Heart right ventricle (tissue), 16 donors: ENCODE data around the gene GFPT2. TPM values are rescaled to one million over a fixed set of nuclear protein-coding genes. Genes with fewer than 3 reads are reported as not detected.

Source experiments
- ATAC-seq, 8 donors: fragments of 200-7000 bp; cut with Tn5 transposase; one replicate each; pipeline ENCODE4 v1.9.1; 2020; ENCODE audit warnings: mild to moderate bottlenecking in 8 of 8, moderate library complexity in 8 of 8, moderate number of reproducible peaks in 1 of 8
- DNase-seq, 2 donors: peaks; one replicate each; pipeline ENCODE4 v3.0.0-alpha.2; 2020
- H3K27ac ChIP-seq, 10 donors: fragments of 200-600 bp; sonication (generic) in 2 of 10; one replicate each; pipeline versions ENCODE4 v1.5.0 to v1.8.0; 2020 to 2022; ENCODE audit warnings: mild to moderate bottlenecking in 3 of 10
- H3K27me3 ChIP-seq, 7 donors: fragments of 200-600 bp; one replicate each; pipeline ENCODE4 v1.8.0; 2021 to 2022; ENCODE audit warnings: mild to moderate bottlenecking in 2 of 7
- H3K36me3 ChIP-seq, 9 donors: fragments of 200-600 bp; sonication (generic) in 1 of 9; one replicate each; pipeline versions ENCODE4 v1.5.0 to v1.8.0; 2020 to 2022; ENCODE audit warnings: mild to moderate bottlenecking in 2 of 9
- H3K4me1 ChIP-seq, 9 donors: fragments of 200-600 bp; sonication (generic) in 1 of 9; one replicate each; pipeline versions ENCODE4 v1.5.0 to v1.8.0; 2020 to 2022; ENCODE audit warnings: mild to moderate bottlenecking in 4 of 9
- H3K4me3 ChIP-seq, 10 donors: fragments of 200-600 bp; sonication (generic) in 2 of 10; one replicate each; pipeline versions ENCODE4 v1.5.0 to v1.8.0; 2020 to 2022; ENCODE audit warnings: mild to moderate bottlenecking in 7 of 10, moderate library complexity in 2 of 10
- H3K9me3 ChIP-seq, 11 donors: fragments of 200-600 bp in 10 of 11; sonication (generic) in 2 of 11; one replicate each; pipeline versions ENCODE4 v1.5.0 to v1.8.0; 2013 to 2022; ENCODE audit warnings: mild to moderate bottlenecking in 2 of 11, control low read depth in 1 of 11, moderate library complexity in 1 of 11
- WGBS, 2 donors: extraction: QIAGEN DNeasy Blood & Tissue Kit; methylation state at CpG; one replicate each; pipeline ENCODE4 v1.1.7; 2013; ENCODE audit warnings: inconsistent platforms in 1 of 2; 5-methylcytosine and 5-hydroxymethylcytosine counted together
- intact Hi-C, 10 donors: fragments of 100-400 bp; cut with DNase I; formaldehyde crosslinking; loops; one replicate each; pipeline versions ENCODE4 v1.11.1 to v1.14.2; 2022
- polyA plus RNA-seq, 2 donors: library from polyadenylated mRNA; stranded (reverse); fragments of 200-250 nt; gene quantifications; one replicate each; pipeline ENCODE4 v1.2.3, GENCODE V29; 2013
- total RNA-seq, 10 donors: library from RNA; stranded (reverse); fragmentation: NEBNext Ultra II Directional in 3 of 10; extraction: Animal tissue kit (Norgen Biotek cat#: 25700) in 3 of 10; gene quantifications; one replicate each; pipeline versions ENCODE4 v1.2.1 to v1.2.4, GENCODE V29; 2021 to 2023
- TF ChIP-seq, protein P1 (sequence below), 9 donors: fragments of 200-600 bp; sonication (generic) in 2 of 9; IDR thresholded peaks; one replicate each; pipeline versions ENCODE4 v1.5.0 to v1.8.0; 2021 to 2022; ENCODE audit warnings: antibody characterized with exemption in 9 of 9, mild to moderate bottlenecking in 5 of 9, moderate library complexity in 1 of 9
- donor health status: Arrhythmogenic right ventricular cardiomyopathy.
- donor health status: ischemic (EF 13 %, LVEDD 7.1; RV severe dilation, severe dysfunction).
- donor health status: healthy with polysubstance abuse.
- donor health status: DM: no; HTN: yes; CAD: no.
- donor health status: DM: no; HTN: no; CAD: no.
- donor health status: ischemic (EF 25% LVEDD 6.9; RV normal size, moderate dysfunction).
- donor health status: ischemic (EF 25% LVEDD 5.7; RV mildly dilated, moderate dysfunction).
- donor health status: healthy.
- donor health status: DM: yes; HTN: yes; CAD: no.
- donor health status: Ischemic cardiomyopathy.
- donor health status: ischemic (EF 35%, LVEDD 5.7; RV mildly dilated, moderate dysfunction).
- donor health status: nonischemic (EF 11% LVEDD 7.7; RV severe dilation, severe dysfunction).
- donor health status: DM: yes; HTN: yes; CAD: no.
- donor health status: PGD.
- donor health status: ischemic (EF 29% LVEDD 5.4; RV normal size, mild dysfunction).
- donor health status: nonischemic (EF 23%, LVEDD 6.1; RV moderate dilation, normal function).

The GFPT2 gene
- total and polyA plus RNA-seq, 12 donors = 2.5 to 19.4 (median 6.9) TPM

DNA sequence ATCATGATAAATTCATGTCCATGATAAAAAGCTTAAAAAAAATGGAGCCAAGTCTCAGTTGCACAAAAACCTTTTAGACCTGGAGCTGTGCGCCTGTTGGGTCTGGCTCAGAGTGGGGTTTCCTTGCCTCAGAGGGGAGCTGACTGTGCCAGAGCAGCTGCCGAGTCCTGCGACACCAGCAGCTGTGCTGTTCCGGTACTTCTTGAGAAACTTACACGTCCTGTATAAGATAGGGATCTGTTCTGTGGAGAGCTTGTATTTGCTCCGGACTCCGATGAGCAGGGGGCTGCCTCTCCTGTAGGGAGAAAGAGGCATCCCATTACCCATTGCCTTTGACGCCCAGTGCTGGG is 28.6 kb downstream of the GFPT2 start:
- 77 to 79% methylated on average over 8 of the region's 8 CpGs for WGBS, 2 donors
- H3K9me3 ChIP-seq = no peaks in the 10 kb centered on the region
- ATAC-seq = peak in 2 of 8 donors; percentile 39 to 42

DNA sequence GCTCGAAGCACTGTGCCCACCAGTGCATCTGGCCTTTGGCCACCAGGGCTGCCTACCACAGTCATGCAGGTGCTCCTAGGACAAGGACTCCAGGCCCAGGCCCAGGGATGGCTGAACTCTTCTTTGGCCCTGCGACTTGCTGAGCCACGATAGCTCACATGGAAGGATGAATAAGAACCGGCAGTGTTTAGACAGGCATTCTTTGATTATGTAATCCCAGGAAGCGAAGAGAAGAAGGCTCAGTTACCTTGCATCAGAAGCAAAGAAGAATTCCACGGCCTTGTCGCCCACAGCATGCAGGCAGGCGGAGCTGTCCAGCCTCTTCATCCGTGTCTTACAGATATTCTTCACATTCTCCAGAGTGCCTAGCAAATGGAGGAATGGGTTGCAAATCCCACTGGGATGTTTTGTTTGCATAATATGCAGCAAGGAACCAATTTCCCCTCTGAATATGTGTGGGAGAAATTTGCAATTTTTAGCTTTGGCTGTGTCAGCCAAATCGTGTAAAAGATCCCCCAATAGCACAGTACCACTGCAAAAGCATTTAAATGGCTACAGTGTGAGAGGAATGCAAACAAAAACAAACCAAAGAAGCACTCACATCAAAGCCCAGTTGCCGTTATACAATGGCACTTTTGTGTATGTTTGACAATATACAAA is 29.1 kb downstream of the GFPT2 start:
- no peak overlapping the region for H3K27ac ChIP-seq
- TF ChIP-seq, protein P1, sequence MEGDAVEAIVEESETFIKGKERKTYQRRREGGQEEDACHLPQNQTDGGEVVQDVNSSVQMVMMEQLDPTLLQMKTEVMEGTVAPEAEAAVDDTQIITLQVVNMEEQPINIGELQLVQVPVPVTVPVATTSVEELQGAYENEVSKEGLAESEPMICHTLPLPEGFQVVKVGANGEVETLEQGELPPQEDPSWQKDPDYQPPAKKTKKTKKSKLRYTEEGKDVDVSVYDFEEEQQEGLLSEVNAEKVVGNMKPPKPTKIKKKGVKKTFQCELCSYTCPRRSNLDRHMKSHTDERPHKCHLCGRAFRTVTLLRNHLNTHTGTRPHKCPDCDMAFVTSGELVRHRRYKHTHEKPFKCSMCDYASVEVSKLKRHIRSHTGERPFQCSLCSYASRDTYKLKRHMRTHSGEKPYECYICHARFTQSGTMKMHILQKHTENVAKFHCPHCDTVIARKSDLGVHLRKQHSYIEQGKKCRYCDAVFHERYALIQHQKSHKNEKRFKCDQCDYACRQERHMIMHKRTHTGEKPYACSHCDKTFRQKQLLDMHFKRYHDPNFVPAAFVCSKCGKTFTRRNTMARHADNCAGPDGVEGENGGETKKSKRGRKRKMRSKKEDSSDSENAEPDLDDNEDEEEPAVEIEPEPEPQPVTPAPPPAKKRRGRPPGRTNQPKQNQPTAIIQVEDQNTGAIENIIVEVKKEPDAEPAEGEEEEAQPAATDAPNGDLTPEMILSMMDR (IDR thresholded peaks at IDR 0.05) = no peak
- no peak overlapping the region for H3K4me3 ChIP-seq
- ATAC-seq = no peak
- no peak for DNase-seq
- H3K27me3 ChIP-seq = no peaks in the 10 kb centered on the region
- H3K36me3 ChIP-seq = peaks cover 0 to 31% (median 0%) of the 10 kb centered on the region in 9 donors
- intact Hi-C loops = loop anchor here in 2 of 10 donors (10.0 kb wide), 1 partner anchor 199 kb away; no protein-coding TSS in a partner anchor
- 70 to 72% methylated on average over 11 of the region's 11 CpGs for WGBS, 2 donors
- no peaks in the 10 kb centered on the region for H3K4me1 ChIP-seq
- no peaks in the 10 kb centered on the region for H3K9me3 ChIP-seq

More for the DNA sequence above, 28.6 kb downstream of the GFPT2 start:
- Histone ChIP-seq H3K36me3 (peaks cover 0 to 36% (median 0%) of the 10 kb centered on the region in 9 donors), H3K27me3 (no peaks in the 10 kb centered on the region), H3K27ac (no peak overlapping the region), H3K4me1 (peaks cover 0 to 1% (median 0%) of the 10 kb centered on the region in 9 donors), H3K4me3 (no peak overlapping the region)
- no peak for DNase-seq
- intact Hi-C loops = loop anchor here in 2 of 10 donors (10.0 kb wide), 1 partner anchor 200 kb away; no protein-coding TSS in a partner anchor
- TF ChIP-seq, protein P1 (IDR thresholded peaks at IDR 0.05) = no peak

DNA sequence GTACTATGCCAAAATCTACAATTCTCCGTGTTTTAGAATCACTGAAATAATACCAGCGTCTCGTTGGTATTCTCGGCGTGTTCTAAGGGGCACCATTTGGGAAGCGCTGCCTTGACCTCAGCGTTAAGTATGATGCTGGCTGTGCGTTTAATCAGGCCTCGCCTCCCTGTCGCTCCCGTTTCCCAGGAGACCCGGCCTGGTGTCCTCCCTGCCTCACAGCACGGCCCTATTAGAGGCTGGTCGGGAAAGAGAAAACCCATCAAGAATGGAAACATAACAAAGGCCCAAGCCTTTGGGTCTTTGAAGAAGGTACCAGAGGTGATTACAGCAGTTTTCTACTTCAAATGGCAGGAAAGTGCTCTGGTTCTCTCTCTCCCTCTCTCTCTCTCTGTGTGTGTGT is 30.0 kb downstream of the GFPT2 start:
- Histone ChIP-seq H3K9me3 (no peaks in the 10 kb centered on the region), H3K4me1 (no peaks in the 10 kb centered on the region), H3K36me3 (peaks cover 0 to 26% (median 0%) of the 10 kb centered on the region in 9 donors), H3K27me3 (no peaks in the 10 kb centered on the region), H3K27ac (no peak overlapping the region), H3K4me3 (no peak overlapping the region)
- DNase-seq (no peak), ATAC-seq (no peak)
- 86 to 90% methylated on average over 14 of the region's 14 CpGs for WGBS, 2 donors
- intact Hi-C loops = loop anchor here in 2 of 10 donors (10.0 kb wide), 1 partner anchor 198 kb away; no protein-coding TSS in a partner anchor
- TF ChIP-seq, protein P1 (IDR thresholded peaks at IDR 0.05) = no peak

DNA sequence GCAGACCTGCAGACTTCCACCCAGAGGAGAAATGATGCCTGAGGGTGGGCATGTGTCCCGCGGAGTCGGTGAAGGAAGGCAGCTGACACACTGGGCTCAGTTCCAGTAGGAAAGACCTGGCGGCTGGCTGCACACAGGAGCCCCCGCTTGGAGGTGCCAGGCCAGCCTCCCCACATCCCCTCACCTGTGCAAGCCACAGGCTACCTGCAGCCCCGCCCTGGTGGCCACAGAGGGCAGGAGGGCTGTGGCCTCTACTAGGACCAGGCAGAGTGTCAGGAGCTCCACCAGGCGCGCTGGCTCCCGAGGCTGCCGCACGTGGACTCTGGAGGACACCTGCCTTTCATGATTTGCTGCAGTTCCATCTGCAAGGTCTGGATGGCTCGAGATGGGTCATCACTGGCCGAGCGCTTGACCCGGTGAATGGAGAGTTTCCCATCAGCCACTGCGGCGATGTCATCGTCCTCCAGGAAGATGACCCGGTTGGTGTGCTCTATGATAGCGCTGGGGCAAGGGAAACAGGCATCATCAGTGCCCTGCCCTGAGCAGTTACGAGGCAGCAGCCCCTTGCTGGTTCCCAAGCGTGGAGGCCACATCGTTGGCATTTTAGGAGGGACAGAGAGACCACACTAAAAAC is 34.6 kb downstream of the GFPT2 start:
- Histone ChIP-seq H3K4me1 (no peaks in the 10 kb centered on the region), H3K27me3 (no peaks in the 10 kb centered on the region), H3K4me3 (no peak overlapping the region), H3K36me3 (peaks cover 0 to 32% (median 0%) of the 10 kb centered on the region in 9 donors), H3K27ac (no peak overlapping the region), H3K9me3 (no peaks in the 10 kb centered on the region)
- ATAC-seq (peak in 1 of 8 donors; percentile 36), DNase-seq (no peak)
- TF ChIP-seq, protein P1 (IDR thresholded peaks at IDR 0.05) = no peak
- WGBS, 2 donors = 90 to 92% methylated on average over 23 of the region's 23 CpGs
- intact Hi-C loops = no loop called here
